ENCODE results near the gene ZNF90. TPM values are rescaled to one million over a fixed set of nuclear protein-coding genes. Genes with fewer than 3 reads are reported as not detected.

ZNF90 gene
- total and polyA plus RNA-seq, 2 donors (not counting 1 experiment from before 2014, with no cell fraction given), result 9.7 to 15.8 TPM

DNA sequence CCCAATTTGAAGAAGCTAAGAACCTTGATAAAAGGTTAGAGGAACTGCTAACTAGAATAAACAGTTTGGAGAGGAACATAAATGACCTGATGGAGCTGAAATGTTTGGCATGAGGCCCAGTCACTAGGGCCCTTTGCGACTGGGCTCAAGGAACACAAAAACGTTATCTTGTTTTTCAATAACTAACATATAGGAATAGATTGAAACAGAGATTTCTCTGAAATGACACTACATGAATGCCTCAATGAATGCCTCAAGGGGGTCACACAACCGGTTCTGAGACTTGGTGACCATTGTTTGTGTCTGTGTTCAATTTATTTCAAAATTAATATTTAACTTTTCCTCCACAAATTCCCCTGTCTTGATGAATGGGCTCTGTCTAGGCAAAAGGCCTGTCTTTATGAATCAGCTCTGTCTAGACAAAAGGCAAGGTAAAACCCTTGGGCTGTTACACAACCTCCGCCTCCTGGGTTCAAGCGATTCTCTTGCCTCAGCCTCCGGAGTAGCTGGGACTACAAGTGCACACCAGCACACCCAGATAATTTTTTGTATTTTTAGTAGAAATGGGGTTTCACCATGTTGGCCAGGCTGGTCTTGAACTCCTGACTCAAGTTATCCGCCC lies 88.3 kb downstream of the ZNF90 start:
- no CpG with 5 or more reads among the region's 7 CpGs for WGBS (ENCODE audit: insufficient coverage)
- Histone ChIP-seq H3K9me3 (ENCODE audit: control extremely low read depth in 1 of 3, control insufficient read depth in 2 of 3, insufficient read depth in 1 of 3, low read length in 2 of 3) (peaks cover 1 to 34% (median 2%) of the 10 kb centered on the region in 3 donors), H3K27ac (ENCODE audit: low read length in 2 of 2) (no peak overlapping the region), H2AFZ (ENCODE audit: insufficient read depth, low read depth, low read length, poor library complexity, severe bottlenecking) (peak overlapping the region; percentile 64), H3K79me2 (ENCODE audit: control insufficient read depth, insufficient read depth, low read length) (peaks cover 38% of the 10 kb centered on the region), H4K20me1 (ENCODE audit: control insufficient read depth, insufficient read depth, low read length, poor library complexity, severe bottlenecking) (peaks cover 5% of the 10 kb centered on the region), H3K27me3 (replicated peaks in 1 of 4; ENCODE audit: control extremely low read depth in 1 of 4, control insufficient read depth in 3 of 4, insufficient read depth in 4 of 4, low read length in 3 of 4) (no peaks in the 10 kb centered on the region), H3K36me3 (replicated peaks in 1 of 2; ENCODE audit: control extremely low read depth in 1 of 2, control insufficient read depth in 1 of 2, extremely low read depth in 1 of 2, insufficient read depth in 2 of 2, low read length in 1 of 2) (peaks cover 1 to 6% of the 10 kb centered on the region in 2 experiments), H3K4me2 (replicated peaks; ENCODE audit: low read depth, low read length, poor library complexity, severe bottlenecking) (no peak overlapping the region), H3K4me3 (ENCODE audit: control extremely low read depth in 1 of 5, extremely low read depth in 1 of 5, insufficient read depth in 1 of 5, low read depth in 2 of 5, low read length in 4 of 5) (no peak overlapping the region), H3K9ac (ENCODE audit: low read length) (no peak overlapping the region), H3K4me1 (ENCODE audit: control insufficient read depth in 2 of 2, insufficient read depth in 2 of 2, low read length in 2 of 2) (peaks cover 19 to 29% of the 10 kb centered on the region in 2 donors)
- no peak for DNase-seq
- ChIA-PET CTCF (interaction anchor here (0.6 to 0.7 kb wide), 2 partner anchors 114 to 484 kb away, joined by 3 read pairs; no protein-coding TSS in a partner anchor), POLR2A (interaction anchor here (2.0 kb wide), 1 partner anchor 88 kb away, joined by 9 read pairs; the partner anchor contains the start of gene ZNF90)
- intact Hi-C loops (cut with micrococcal nuclease), result loop anchor here (2.0 to 10.0 kb wide), 5 partner anchors 73 to 499 kb away; partner anchors contain the start of genes ZNF101 and ZNF737
- H3K4me3 Mint-ChIP-seq, result no peak overlapping the region
- peaks cover 54% of the 10 kb centered on the region for H3K4me1 Mint-ChIP-seq
- peak overlapping the region; percentile 64 for H3K27ac Mint-ChIP-seq
- no peak for TF ChIP-seq EZH2 (IDR thresholded peaks at IDR 0.05; ENCODE audit: borderline replicate concordance, insufficient read depth, low read depth, low read length, poor library complexity, severe bottlenecking)
- TF ChIP-seq, protein P1, sequence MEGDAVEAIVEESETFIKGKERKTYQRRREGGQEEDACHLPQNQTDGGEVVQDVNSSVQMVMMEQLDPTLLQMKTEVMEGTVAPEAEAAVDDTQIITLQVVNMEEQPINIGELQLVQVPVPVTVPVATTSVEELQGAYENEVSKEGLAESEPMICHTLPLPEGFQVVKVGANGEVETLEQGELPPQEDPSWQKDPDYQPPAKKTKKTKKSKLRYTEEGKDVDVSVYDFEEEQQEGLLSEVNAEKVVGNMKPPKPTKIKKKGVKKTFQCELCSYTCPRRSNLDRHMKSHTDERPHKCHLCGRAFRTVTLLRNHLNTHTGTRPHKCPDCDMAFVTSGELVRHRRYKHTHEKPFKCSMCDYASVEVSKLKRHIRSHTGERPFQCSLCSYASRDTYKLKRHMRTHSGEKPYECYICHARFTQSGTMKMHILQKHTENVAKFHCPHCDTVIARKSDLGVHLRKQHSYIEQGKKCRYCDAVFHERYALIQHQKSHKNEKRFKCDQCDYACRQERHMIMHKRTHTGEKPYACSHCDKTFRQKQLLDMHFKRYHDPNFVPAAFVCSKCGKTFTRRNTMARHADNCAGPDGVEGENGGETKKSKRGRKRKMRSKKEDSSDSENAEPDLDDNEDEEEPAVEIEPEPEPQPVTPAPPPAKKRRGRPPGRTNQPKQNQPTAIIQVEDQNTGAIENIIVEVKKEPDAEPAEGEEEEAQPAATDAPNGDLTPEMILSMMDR (IDR thresholded peaks at IDR 0.05), result no peak
- no peak for ATAC-seq (ENCODE audit: low read depth)
- peaks cover 4% of the 10 kb centered on the region for H3K9me3 Mint-ChIP-seq (ENCODE audit: insufficient read depth)
- H3K27me3 Mint-ChIP-seq, result no peaks in the 10 kb centered on the region

Data from B cell (primary cell).